HFF-Myc (cell line): Measurements from ENCODE around the gene FAM83F.
"Not testable (repeated sequence)": the region's sequence is repeated elsewhere in the genome, so short reads cannot be mapped to it uniquely, and the experiment has no call there.

Experiments
- DNase-seq: peaks from one replicate; pipeline ENCODE4 v3.0.0-alpha.2; 2011; ENCODE audit warnings: low read depth; ENCODE audit errors: extremely low read depth
- H3K4me3 ChIP-seq: replicated peaks from 2 replicates; pipeline ENCODE4 v1.5.1; 2011; ENCODE audit warnings: low read depth, mild to moderate bottlenecking, control low read depth, low read length
- TF ChIP-seq, protein P1 (sequence below): IDR thresholded peaks from 2 replicates; pipeline ENCODE4 v1.5.1; 2012; ENCODE audit warnings: mild to moderate bottlenecking, low read depth, low read length, control low read depth; ENCODE audit errors: missing control alignments

The FAM83F gene

DNA sequence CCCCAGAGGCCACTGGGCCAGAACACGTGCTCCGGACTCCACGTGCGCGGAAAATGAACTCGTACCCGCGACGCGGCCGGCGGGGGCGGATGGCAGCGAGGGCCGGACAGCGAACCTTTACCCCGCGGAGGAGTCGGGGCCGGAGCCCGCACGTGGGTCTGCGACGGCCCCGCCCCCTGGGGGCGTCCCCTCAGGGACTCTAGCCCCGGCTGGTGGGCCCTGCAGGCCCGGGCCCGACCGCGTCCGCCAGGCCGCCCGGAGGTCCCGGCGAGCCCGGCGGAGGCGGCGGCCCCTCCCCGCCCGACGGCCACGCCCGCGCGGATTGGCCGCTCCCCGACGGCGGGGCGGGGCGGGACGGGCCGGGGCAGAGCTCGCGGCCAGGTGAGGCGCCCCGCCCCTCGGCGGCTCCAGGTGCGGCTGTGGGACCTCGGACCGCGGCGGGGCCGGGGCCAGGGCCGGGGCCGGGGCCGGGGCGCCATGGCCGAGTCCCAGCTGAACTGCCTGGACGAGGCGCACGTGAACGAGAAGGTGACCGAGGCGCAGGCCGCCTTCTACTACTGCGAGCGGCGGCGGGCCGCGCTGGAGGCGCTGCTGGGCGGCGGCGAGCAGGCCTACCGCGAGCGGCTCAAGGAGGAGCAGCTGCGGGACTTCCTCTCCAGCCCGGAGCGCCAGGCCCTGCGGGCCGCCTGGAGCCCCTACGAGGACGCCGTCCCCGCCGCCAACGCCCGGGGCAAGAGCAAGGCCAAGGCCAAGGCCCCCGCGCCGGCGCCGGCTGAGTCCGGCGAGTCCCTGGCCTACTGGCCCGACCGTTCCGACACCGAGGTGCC, at the start of gene FAM83F:
Gene FAM83F, plus strand, starts transcription at position 389 of the 827 bp plus-strand sequence. Its CDS starts 89 bp downstream, at position 478.
- H3K4me3 ChIP-seq = no peak within 1 kb of the TSS
- DNase-seq = no peak
- TF ChIP-seq, protein P1, sequence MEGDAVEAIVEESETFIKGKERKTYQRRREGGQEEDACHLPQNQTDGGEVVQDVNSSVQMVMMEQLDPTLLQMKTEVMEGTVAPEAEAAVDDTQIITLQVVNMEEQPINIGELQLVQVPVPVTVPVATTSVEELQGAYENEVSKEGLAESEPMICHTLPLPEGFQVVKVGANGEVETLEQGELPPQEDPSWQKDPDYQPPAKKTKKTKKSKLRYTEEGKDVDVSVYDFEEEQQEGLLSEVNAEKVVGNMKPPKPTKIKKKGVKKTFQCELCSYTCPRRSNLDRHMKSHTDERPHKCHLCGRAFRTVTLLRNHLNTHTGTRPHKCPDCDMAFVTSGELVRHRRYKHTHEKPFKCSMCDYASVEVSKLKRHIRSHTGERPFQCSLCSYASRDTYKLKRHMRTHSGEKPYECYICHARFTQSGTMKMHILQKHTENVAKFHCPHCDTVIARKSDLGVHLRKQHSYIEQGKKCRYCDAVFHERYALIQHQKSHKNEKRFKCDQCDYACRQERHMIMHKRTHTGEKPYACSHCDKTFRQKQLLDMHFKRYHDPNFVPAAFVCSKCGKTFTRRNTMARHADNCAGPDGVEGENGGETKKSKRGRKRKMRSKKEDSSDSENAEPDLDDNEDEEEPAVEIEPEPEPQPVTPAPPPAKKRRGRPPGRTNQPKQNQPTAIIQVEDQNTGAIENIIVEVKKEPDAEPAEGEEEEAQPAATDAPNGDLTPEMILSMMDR = no peak

DNA sequence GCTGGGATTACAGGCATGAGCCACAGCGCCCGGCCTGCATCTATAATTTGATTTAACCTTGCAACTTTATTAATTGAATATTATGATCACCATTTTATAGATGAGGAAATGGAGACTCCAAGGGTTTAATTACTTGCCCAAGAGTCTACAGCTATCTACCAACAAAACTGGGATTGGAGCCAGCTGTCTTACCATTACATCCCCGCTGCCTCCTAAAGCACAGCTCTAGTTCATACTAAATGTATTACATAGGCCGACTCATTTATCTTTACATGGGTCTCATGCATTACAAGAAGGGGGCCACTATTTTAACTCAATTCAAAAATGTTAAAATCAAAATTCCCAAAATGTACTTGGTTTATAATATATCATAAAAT, 48.6 kb upstream of the FAM83F start:
- no peak overlapping the region for H3K4me3 ChIP-seq
- DNase-seq = no peak
- TF ChIP-seq, protein P1 = no peak

DNA sequence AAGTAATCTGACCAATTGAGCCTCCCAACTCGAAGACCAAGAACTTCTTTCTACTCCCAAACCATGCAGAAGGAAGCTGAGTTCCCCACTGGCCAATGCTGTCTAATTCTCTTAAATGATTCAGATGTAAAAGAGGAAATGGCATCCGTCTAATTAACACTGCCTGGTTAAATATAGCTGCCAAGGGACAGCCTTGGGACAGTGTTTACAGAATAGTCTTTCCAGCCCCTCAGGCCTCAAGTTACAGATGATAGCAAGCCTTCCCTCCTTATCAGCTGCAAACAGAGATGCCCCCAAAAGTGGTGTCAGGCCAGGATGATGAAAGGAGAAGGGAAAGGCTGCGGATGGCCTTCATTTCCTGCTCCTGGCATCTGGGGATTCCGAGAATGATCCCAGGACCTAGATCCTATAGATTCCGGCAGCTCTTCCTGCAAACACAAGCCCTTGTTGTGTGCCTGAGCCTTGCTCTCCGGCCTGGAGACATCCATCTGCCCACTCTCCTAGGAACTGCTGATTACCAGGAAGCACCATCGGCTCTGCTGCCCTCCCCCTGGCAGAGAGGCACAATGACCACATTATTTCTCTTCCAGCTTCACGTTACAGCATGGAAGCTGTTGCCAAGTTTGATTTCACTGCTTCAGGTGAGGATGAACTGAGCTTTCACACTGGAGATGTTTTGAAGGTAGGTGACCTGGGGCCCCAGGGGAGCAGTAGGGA, 48.1 kb upstream of the FAM83F start:
- no peak overlapping the region for H3K4me3 ChIP-seq
- no peak for DNase-seq
- TF ChIP-seq, protein P1 = no peak

DNA sequence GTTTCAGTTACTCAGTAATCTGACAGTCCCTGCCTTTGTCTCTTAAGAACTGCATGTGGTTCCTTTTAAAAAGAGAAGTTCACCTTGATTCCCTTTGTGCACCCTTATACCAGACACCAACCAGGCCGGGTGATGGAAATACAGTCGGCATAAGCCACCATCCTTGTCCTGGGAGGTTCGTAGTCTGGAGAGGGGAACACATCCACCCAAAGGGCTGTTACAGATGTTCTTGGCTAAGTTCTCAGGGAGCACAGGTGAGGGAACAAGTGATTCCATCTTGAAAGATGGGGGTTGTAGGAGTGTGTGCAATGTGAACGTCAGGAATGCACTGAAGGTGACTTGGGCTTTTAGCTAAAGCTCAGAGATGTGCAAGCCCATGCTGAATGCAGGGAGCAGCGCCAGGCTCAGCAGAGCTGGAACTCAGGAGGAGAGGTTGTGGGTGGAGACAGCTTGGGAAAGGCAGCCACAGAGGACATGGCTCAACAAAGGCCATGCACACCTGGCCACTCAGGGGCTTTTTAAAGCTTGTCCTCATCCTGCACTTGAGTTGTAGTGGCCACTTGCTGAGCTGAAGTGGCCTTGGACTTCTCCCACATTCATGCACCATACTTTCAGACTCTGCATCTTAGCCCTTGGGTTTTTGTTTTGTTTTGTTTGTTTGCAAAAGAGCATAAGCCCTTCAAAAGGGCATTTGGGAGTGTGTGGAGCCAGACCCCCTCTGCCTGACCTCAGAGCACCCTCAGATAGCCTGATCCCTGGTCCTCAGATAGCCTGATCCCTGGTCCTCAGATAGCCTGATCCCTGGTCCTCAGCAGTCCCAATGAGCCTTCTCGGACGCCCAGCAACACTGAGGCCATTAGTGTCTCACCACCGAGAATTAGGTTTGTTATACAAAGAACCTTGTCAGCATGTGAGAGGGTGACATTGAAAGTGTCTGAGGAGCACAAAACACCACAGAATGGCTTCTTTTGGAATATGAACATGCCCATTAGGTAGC, 47.2 kb upstream of the FAM83F start:
- no peak overlapping the region for H3K4me3 ChIP-seq
- TF ChIP-seq, protein P1 = no peak
- no peak for DNase-seq

DNA sequence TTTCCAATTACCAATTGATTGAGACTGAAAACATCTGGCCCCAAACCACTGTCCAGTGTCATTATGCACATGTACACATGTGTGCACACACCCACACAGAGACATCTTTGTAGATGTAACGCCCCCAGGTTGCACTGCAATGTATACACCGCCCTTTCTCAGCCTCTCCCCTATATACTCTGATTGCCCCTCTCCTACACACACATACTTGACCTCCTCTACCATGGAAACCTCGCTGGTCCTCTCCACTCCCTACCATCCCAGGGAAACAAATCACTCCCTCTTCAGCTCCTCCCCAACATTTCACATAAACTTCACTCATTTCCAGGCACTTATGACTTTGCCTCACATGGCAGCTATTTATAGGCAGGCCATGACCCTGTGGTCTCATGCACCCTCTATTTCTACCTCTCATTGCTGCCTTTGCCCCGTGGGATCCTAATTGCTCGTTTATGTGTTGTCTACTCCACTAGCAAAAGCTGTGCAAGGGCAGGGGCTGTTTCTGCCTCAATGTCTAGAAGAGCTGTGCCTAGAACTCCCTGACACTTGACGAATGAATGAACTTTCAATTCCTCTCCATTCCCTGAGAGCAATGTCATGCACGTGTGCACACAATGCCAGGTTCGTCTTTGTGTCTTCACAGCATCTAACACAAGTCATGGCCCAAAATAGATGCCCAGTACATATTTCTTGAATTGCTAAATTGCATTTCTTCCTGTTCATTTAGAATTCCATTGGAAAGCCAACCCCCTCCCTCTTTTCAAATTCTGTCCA, 44.6 kb upstream of the FAM83F start:
- TF ChIP-seq, protein P1 = no peak
- no peak overlapping the region for H3K4me3 ChIP-seq
- no peak for DNase-seq

DNA sequence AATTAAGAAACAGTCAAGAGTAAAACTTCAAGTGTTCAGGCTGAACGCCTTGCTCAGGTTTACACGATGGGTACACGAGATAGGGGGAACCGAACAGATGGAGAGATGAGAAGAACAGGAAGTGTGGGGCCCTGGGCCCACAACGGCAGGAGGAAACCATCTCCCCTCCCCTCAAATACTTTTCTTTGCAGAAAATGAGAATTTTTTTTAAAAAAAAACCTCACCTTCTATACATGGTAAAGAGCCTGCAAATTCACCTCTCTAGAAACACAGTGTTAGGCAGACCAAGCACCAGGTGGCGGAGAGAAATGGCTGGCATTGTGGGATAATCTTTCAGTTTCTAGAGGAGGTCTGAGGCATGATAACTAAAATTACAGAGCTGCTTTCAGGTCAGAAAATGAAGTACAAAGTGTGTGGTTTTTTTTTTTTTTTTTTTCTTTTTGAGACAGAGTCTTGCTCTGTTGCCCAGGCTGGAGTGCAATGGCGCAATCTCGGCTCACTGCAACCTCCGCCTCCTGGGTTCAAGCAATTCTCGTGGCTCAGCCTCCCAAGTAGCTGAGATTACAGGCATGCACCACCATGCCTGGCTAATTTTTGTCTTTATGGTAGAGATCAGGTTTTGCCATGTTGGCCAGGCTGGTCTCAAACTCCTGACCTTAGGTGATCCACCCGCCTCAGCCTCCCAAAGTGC, 43.0 kb upstream of the FAM83F start:
- not testable (repeated sequence) for DNase-seq, H3K4me3 ChIP-seq
